T1000 (cell line): Measurements from ENCODE around the gene CCDC12.

Experiments used
- DNase-seq: peaks from one replicate; lab custom pipeline; 2025; ENCODE audit warnings: mixed read lengths; lab: John Stamatoyannopoulos, UW

The CCDC12 gene

DNA sequence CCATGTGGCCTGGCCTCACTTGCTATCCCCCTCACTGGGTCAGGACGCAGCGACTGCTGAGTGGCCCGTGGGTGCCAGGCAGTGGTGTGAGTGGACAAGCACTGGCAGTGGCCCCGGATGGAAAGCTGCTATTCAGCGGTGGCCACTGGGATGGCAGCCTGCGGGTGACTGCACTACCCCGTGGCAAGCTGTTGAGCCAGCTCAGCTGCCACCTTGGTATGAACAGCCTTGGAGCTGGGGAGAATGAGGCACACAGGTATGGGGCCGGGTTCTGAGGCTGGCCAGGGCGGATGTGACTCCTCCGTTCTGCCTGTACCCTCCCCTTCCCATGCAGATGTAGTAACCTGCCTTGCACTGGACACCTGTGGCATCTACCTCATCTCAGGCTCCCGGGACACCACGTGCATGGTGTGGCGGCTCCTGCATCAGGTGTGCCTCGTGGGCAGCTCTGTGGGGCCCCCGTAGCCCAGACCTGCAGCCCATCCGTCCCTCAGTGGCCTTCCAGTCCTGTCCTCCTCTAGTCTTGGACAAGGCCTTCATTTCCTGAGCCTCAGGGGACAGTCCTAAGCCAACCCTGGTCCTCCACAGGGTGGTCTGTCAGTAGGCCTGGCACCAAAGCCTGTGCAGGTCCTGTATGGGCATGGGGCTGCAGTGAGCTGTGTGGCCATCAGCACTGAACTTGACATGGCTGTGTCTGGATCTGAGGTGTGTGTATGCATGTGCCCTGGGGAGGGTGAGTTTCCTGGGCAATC lies 31.1 kb upstream of the CCDC12 start:
- no peak for DNase-seq

DNA sequence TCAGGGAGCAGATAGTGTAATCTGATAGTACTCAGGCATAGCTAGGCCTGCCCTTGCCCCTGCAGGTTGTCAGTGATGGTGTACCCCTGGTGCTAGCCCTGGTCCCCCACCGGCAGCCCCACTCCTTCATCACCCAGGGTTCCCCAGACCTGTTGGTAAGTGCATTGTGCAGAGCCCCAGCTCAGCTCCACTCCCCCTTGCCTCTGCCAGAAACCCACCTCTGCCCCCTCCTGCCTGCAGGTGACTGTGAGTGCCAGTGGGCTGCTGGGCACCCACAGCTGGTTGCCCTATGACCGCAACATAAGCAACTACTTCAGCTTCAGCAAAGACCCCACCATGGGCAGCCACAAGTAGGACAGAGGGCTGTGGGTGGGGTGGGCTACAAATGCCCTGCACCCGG lies 30.5 kb upstream of the CCDC12 start:
- no peak for DNase-seq

DNA sequence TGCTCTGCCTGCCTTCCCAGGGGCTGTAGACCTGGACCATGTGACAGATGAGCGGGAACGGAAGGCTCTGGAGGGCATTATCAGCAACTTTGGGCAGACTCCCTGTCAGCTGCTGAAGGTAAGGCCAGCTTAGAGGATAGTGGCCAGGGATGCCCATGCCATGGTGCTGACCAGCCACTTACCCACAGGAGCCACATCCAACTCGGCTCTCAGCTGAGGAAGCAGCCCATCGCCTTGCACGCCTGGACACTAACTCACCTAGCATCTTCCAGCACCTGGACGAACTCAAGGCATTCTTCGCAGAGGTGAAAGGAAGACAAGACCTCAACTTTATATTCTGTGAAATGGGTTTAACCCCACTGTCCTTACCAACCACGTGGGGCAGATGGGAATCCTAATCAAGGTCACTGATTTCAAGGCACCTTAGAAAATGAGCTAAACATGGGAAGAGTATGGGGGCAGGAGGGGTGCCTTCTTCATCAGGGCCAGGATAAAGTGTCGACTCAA lies 29.7 kb upstream of the CCDC12 start:
- no peak for DNase-seq

DNA sequence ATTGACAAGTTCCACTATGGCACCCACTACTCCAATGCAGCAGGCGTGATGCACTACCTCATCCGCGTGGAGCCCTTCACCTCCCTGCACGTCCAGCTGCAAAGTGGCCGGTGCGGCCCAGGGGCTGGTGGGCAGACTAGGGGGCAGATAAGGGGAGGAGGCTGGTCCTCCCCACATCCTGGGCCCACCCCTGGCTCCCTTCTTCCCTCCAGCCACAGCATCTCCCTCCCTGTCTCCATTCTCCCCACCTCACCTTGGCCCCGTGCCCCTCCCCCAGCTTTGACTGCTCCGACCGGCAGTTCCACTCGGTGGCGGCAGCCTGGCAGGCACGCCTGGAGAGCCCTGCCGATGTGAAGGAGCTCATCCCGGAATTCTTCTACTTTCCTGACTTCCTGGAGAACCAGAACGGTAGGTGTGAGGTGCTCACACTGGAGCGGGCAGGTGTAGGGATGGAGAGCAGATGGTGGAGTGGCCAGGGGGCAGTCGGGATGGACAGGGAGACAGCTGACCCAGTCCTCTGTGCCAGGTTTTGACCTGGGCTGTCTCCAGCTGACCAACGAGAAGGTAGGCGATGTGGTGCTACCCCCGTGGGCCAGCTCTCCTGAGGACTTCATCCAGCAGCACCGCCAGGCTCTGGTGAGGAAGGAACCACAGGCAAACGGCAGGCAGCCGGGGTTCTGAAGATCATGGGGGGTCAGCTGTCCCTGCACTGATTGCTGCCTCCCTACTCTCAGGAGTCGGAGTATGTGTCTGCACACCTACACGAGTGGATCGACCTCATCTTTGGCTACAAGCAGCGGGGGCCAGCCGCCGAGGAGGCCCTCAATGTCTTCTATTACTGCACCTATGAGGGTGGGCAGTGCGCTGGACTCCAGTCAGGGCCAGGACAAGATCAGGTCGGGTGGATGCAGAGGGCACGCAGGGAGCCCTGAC lies 28.9 kb upstream of the CCDC12 start:
- DNase-seq: no peak

DNA sequence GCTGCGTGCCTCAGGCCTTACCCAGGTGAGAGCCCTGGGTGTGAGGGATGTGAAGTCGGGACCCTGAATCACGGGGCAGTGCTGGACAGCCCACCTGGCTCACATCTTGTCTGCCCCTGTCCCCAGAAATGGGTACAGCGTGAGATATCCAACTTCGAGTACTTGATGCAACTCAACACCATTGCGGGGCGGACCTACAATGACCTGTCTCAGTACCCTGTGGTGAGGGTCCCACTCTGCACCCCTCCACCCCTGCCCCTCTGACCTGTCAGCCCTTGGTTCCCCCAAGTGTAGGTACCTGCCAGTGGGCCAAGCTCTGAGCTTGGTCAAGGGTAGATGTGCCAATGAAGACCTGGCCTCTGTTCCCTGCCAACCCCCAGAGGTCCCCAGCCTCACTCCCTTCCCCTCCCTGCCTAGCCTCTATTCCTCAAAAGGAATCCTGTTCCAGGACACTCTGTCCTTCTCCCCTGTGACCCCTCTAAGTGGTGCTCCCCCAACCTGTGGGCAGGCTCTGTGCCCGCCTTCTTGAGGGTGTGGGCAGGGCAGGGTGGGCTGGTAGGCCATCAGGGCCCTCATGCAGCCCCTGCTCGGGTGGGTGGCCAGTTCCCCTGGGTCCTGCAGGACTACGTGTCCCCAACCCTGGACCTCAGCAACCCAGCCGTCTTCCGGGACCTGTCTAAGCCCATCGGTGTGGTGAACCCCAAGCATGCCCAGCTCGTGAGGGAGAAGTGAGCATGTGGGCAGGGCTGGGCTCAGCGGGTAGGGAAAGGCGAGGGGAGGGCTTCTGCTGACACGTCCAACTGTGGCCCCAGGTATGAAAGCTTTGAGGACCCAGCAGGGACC lies 28.0 kb upstream of the CCDC12 start:
- DNase-seq: no peak

DNA sequence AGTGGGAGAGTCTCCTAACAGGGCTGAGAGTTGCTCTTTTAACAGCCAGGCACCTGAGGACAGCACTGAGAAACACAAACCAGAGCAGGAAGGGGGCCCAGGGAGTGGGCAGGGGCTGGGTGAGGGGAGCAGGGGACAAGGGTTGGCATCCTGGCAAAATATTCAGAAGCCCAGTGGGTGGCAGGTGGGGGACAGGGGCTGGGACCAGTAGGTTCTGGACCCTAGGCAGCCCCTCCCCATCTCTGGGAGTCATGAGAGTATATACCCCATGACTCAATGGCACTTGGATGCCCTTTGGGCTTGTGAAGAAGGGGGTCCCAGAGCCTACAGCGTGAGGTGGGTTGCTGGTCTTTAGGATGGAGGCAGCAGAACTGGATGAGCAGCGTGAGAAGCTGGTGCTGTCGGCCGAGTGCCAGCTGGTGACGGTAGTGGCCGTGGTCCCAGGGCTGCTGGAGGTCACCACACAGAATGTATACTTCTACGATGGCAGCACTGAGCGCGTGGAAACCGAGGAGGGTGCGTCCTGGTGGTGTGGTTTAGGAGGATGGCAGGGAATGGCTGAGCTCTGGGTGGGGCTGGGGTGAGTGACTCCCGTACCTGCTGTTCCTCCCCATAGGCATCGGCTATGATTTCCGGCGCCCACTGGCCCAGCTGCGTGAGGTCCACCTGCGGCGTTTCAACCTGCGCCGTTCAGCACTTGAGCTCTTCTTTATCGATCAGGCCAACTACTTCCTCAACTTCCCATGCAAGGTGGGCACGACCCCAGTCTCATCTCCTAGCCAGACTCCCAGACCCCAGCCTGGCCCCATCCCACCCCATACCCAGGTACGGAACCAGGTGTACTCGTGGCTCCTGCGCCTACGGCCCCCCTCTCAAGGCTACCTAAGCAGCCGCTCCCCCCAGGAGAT lies 27.2 kb upstream of the CCDC12 start:
- no peak for DNase-seq

DNA sequence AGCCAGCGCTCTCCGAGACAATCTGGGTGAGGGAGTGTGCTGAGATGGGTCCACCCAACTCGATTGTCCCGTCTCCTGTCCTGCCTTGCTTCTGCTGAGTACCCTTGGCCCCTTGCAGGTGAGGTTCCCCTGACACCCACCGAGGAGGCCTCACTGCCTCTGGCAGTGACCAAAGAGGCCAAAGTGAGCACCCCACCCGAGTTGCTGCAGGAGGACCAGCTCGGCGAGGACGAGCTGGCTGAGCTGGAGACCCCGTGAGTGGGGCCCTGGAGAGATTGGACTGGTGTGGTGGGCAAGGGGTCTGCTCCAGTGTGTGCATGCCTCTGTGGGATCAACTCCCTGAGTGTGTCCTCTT lies 26.5 kb upstream of the CCDC12 start:
- no peak for DNase-seq

DNA sequence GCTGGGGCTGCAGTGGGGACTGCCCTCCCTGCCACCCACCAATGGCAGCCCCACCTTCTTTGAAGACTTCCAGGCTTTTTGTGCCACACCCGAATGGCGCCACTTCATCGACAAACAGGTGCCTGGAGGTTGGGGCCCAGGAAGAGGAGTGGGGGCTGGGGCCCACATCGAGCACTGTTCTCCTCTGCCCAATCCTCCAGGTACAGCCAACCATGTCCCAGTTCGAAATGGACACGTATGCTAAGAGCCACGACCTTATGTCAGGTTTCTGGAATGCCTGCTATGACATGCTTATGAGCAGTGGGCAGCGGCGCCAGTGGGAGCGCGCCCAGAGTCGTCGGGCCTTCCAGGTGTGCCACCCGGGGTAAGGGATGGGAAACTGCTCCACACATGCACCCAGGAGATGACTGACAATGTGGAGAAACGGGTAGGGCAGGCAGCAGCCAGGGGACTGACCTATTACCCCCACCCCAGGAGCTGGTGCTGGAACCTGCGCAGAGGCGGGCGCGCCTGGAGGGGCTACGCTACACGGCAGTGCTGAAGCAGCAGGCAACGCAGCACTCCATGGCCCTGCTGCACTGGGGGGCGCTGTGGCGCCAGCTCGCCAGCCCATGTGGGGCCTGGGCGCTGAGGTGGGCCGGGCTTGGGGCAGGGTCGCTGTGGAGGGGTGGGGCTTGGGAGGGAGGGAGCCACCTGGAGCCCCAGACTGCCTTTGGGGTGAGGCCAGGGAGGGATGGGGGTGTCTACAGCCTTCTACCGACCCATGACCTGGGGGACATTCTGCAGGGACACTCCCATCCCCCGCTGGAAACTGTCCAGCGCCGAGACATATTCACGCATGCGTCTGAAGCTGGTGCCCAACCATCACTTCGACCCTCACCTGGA lies 25.9 kb upstream of the CCDC12 start:
- no peak for DNase-seq

DNA sequence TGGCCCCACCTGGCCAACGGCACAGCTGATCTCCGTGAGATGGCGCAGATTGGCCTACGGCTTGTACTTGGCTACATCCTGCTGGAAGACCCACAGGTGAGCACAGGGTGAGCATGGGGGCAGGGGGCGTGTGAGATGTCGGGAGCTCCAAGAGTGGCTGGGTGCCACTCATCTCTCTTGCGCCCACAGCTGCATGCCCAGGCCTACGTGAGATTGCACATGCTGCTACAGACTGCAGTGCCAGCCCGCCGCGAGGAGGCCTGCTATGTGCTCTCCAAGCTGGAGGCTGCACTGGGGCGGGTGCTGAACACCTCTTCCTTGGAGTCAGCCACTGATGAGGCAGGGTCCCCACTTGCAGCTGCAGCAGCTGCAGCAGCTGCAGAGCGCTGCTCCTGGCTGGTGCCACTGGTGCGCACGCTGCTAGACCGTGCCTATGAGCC lies 25.2 kb upstream of the CCDC12 start:
- DNase-seq: no peak

DNA sequence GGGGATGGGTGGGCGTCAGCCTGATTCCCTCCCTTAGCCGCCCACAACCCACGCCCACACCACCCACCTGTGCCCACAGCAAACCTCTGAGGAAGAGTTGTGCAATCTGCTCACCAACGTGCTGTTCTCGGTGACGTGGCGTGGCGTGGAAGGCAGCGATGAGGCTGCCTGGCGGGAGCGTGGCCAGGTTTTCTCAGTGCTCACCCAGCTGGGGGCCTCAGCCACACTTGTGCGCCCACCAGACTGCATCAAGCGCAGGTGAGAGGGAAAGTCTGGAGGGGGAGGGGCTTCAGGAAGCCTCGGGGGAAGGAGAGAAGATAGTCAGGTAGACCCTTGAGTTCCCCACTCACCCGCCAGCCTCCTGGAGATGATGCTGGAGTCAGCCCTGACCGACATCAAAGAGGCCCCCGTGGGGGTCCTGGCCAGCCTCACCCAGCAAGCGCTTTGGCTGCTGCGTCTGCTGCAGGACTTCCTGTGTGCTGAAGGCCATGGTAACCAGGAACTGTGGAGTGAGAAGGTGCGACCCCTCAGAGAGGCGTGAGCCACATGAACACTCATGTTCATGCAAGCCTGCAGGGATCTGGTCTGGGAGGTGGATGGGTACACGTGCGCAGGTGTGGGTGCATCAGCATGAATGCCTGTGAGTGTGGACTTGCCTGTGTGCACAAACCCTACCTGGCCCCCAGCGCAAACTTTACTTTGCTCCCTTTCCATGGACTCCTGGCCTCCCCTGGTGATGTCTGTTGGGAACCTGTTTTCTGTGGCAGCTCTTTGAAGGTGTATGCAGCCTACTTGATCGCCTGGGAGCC lies 24.6 kb upstream of the CCDC12 start:
- no peak for DNase-seq

DNA sequence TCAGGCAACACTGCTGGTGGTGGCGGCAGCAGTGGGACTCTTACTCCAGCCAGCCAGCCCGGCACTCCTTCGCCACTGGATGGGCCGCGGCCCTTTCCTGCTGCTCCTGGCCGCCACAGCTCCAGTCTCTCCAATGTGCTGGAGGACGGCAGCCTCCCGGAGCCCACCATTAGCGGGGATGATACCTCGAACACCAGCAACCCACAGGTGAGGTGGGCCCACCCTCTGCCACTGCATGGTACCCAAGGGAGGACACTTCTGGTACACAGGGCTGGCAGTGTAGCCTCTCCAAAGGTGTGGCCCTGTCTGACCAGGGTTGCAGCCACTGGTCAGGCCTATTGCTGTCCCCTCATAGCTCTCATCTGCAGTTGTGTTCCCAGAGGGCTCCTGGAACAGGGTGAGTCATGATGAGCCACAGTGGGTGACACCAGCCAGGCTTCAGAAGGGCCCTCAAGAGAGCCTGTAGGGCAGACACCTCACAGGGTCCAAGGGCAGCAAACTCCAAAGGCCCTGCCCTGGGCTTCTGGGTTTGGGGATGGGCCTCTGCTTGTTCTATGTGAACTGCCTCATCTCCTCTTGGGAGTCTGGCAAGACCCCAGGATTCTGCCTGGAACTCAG lies 23.8 kb upstream of the CCDC12 start:
- peak; percentile 29 for DNase-seq

DNA sequence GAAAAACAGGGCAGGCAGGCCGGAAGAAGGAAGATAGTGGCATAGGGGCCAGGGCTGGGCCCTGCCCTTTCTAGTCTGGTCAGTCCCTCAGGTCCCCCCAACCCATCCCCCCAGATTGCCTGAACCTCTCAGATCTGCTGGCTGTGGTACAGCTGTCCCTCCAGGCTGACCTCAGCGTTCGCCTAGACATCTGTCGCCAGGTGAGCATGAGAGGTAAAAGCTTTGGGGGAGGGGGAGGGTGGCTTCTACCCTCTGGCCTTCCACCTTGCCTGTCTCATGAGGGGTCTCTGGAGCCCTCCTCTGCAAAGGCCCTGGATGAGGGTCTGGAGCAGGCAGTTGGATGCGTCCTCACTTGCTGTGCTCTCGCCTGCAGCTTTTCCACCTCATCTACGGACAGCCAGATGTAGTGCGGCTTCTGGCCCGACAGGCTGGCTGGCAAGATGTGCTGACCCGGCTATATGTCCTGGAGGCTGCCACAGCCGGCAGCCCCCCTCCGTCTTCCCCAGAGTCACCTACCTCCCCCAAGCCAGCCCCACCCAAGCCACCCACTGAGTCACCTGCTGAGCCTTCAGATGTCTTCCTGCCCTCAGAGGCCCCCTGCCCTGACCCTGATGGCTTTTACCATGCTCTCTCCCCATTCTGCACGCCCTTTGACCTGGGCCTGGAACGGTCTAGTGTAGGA lies 23.1 kb upstream of the CCDC12 start:
- no peak for DNase-seq

DNA sequence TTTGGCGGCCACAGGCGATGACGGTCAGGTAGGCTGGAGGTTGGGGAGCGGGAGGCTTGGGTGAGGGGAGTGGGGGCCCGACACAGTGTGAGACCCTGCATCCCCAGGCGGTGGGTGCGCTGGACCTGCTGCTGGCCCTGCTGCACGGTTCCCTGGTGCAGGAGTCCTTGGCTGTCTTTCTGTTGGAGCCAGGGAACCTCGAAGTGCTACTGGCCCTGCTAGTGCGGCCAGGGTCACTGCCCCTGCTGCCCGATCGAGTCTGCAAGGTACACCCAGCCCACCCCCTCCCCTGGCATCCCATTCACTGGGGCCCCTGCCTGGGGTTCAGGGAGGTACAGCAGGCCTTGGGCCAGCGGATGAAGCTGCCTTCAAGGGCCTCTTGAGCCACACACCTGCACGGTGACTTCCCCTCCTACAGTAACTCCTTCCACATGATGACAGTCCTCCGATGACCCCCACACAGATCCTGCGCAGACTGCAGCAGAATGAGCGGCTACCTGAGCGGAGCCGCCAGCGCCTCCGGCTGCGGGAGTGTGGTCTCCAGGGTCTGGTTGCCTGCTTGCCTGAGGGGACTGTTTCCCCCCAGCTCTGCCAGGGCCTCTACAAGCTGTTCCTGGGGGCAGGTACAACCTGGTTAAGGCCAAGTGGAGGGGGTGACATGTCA lies 22.4 kb upstream of the CCDC12 start:
- no peak for DNase-seq

DNA sequence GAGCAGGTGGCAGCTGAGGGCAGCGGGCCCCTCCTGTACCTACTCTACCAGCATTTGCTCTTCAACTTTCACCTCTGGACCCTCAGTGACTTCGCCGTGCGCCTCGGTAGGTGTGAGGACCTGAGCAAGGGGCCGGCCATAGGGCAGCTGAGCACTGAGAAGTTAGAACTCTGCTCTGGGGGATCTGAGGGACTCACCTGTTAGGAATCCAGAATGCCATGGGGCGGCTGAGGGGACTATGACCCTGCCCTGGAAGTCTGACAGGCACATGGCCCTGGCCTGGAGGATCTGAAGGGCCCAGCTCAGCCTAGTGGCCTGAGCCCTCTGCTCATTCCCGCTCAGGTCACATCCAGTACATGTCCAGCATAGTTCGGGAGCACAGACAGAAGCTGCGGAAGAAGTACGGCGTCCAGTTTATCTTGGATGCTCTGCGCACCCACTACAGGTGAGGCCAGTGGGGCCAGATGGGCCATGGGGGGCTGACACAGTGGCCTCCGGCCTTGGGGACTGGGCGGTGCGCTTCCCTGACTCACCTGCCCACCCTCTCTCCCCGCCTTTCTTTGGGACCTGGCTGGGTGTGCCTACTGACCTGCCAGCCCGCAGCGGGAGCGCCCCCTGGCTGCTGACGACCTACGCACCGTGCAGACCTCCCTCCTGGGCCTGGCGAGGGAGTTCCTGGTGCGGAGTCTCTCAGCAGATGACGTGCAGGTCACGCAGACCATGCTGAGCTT lies 21.7 kb upstream of the CCDC12 start:
- no peak for DNase-seq

DNA sequence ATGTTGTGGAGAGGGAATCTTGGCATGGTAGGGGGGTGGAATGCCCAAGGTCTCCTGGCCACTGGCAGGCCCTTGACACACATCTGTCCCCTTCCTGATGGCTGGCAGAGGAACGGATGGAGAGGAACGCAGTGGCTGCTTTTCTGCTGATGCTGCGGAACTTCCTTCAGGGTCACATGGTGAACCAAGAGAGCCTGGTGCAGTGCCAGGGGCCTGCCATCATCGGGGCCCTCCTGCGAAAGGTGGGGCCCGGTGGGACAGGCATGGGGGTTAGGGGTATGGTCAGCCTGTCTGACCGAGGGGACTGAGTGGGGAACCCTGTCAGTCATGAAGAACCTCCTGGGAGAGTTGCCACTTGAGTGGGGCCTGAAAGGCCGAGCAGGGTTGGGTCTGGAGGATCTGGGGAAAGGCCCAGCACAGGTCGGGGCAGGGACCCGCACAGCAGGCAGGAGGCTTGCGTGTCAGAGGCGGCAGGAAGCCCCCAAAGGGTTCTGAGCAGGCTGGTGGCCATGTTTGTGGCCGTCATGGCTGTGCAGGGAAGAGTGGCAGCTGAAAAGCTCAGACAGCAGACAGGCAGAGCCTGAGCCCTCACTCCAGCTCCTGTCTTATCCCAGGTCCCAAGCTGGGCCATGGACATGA lies 21.0 kb upstream of the CCDC12 start:
- DNase-seq: no peak

DNA sequence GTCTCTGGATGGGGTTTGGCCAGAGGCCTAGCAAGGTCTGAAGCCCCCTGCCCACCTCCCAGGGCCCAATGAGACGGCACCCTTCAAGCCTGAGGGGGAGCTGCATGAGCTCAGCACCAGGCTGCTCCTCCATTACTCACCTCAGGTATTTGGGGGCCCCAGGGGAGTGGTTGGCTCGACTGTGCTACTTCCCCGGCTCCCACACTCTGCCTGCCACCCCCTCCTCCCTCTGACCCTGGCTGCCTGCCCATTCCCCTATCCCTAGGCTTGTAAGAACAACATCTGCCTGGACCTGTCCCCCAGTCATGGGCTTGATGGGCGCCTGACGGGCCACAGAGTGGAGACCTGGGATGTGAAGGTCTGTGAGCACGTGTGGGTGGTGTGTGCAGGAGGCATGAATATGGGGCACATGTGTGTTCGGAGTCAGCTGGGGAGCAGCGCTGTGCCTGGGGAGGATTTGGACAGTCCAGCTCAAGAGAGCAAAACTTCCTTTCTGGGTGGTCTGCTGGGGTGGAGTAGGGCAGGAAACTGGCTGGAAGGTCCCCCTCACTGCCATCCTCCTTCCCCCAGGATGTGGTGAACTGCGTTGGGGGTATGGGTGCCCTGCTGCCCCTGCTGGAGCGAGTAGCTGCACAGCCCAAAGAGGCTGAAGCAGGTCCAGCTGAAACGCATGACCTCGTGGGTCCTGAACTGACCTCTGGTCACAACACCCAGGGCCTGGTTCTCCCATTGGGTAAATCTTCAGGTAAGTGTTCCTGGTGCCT lies 20.3 kb upstream of the CCDC12 start:
- no peak for DNase-seq
